ENCODE results near the gene MLEC.

The MLEC gene

DNA sequence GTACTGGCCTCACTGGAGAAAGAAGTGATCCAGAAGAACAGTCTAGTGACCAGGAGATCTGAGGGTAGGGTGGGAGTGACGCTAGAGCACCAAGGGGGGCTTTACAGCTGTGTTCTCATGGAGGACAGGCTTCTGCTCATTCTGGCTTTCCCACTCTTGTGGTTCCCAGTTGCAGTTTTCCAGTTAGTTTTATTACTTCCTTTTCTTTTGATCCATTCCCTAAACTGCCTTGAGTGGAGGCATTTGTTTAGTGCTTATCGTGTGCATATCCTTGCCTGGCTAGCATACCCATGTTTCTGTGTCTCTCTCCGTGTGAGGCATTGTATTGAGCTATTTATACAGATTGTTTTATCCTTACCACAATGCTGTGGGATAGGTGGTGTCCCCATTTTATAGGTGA is 4.0 kb downstream of the MLEC start:
- in situ Hi-C loops (cut with HindIII; ENCODE audit: low sequenced_read_pairs): no loop called here
- H3K4me3 ChIP-seq (ENCODE audit: low read depth, low read length): no peak overlapping the region
- no peak for TF ChIP-seq CTCF (IDR thresholded peaks at IDR 0.05; ENCODE audit: low read depth, low read length, missing control alignments)
- no peak for DNase-seq (ENCODE audit: low read depth)

DNA sequence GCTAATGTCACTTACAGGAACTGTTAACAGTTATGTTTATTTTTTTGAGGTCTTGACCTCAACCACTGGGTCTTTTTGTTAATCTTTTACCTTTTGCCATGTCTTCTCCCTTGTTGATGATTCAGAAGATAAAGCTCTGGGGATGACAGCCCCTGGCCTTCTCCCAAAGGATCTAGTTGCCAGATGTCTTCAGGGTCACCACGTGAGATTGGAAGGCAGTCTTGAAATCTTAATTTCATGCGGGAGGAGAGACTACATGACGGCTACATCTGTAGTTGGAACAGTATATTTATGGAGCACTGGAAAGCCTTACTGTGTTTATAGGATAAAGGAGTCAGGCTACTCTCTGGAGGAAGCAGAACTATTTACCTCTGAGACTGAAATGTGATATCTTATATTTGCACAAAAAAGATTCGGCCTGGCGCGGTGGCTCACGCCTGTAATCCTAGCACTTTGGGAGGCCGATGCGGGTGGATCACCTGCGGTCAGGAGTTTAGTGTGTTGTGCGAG is 5.6 kb downstream of the MLEC start:
- no peak overlapping the region for H3K4me3 ChIP-seq (ENCODE audit: low read depth, low read length)
- TF ChIP-seq CTCF (IDR thresholded peaks at IDR 0.05; ENCODE audit: low read depth, low read length, missing control alignments): no peak
- DNase-seq (ENCODE audit: low read depth): no peak
- in situ Hi-C loops (cut with HindIII; ENCODE audit: low sequenced_read_pairs): no loop called here

DNA sequence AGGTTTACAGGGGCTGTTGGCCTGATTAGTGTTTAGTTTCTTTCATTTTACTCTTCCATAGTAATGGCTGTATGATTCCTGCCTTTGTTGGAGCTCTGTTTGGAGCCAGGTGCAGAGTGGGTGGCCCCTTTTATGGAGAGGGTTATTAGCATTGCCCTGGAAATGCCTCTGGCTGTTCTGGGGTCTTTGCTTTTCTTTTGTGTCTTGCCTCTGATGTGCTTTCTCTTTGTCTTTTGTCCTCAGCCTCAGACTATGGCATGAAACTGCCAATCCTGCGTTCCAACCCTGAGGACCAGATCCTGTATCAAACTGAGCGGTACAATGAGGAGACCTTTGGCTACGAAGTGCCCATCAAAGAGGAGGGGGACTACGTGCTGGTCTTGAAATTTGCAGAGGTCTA is 6.9 kb downstream of the MLEC start:
- in situ Hi-C loops (cut with HindIII; ENCODE audit: low sequenced_read_pairs): no loop called here
- DNase-seq (ENCODE audit: low read depth): no peak
- no peak for TF ChIP-seq CTCF (IDR thresholded peaks at IDR 0.05; ENCODE audit: low read depth, low read length, missing control alignments)
- no peak overlapping the region for H3K4me3 ChIP-seq (ENCODE audit: low read depth, low read length)

GRCh38 chr12:120696626-120697025 is 9.7 kb downstream of the MLEC start:
- in situ Hi-C loops (cut with HindIII; ENCODE audit: low sequenced_read_pairs): no loop called here
- DNase-seq (ENCODE audit: low read depth): no peak
- TF ChIP-seq CTCF (IDR thresholded peaks at IDR 0.05; ENCODE audit: low read depth, low read length, missing control alignments): no peak
- H3K4me3 ChIP-seq (ENCODE audit: low read depth, low read length): no peak overlapping the region

GRCh38 chr12:120697344-120697743 is 10.4 kb downstream of the MLEC start:
- in situ Hi-C loops (cut with HindIII; ENCODE audit: low sequenced_read_pairs): no loop called here
- no peak for DNase-seq (ENCODE audit: low read depth)
- no peak for TF ChIP-seq CTCF (IDR thresholded peaks at IDR 0.05; ENCODE audit: low read depth, low read length, missing control alignments)
- H3K4me3 ChIP-seq (ENCODE audit: low read depth, low read length): no peak overlapping the region

GRCh38 chr12:120698665-120699064 is 11.7 kb downstream of the MLEC start:
- no peak overlapping the region for H3K4me3 ChIP-seq (ENCODE audit: low read depth, low read length)
- DNase-seq (ENCODE audit: low read depth): no peak
- in situ Hi-C loops (cut with HindIII; ENCODE audit: low sequenced_read_pairs): no loop called here
- TF ChIP-seq CTCF (IDR thresholded peaks at IDR 0.05; ENCODE audit: low read depth, low read length, missing control alignments): no peak

- H3K4me3 ChIP-seq (ENCODE audit: low read depth, low read length): no peak overlapping the region
- no peak for DNase-seq (ENCODE audit: low read depth)
- in situ Hi-C loops (cut with HindIII; ENCODE audit: low sequenced_read_pairs): no loop called here
- no peak for TF ChIP-seq CTCF (IDR thresholded peaks at IDR 0.05; ENCODE audit: low read depth, low read length, missing control alignments)
These were observed 12.6 kb downstream of the MLEC start for GRCh38 chr12:120699553-120699952.
